GM21825 (cell line): ENCODE measurements around the gene DPH6.
"Not testable (repeated sequence)": the region's sequence is repeated elsewhere in the genome, so short reads cannot be mapped to it uniquely, and the experiment has no call there.

Source experiments
- ATAC-seq: cut with Tn5 transposase; IDR thresholded peaks from one replicate; pipeline ENCODE4 v1.9.1; 2021; ENCODE audit warnings: mild to moderate bottlenecking, moderate library complexity; ENCODE audit not compliant: unreplicated experiment

Gene DPH6

DNA sequence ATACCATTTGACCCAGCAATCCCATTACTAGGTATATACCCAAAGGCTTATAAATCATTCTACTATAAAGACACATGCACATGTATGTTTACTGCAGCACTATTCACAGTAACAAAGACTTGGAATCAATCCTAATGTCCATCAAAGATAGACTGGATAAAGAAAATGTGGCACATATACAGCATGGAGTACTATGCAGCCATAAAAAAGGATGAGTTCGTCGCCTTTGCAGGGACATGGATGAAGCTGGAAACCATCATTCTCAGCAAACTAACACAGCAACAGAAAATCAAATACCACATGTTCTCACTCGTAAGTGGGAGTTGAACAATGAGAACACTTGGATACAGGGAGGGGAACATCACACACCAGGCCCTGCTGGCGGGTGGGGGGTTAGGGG, 104.7 kb downstream of the DPH6 start:
- ATAC-seq = not testable (repeated sequence)

- no peak for ATAC-seq
Observed at GRCh38 chr15:35440265-35440664, 105.7 kb downstream of the DPH6 start.

- ATAC-seq = no peak
Observed at GRCh38 chr15:35439291-35439690, 106.7 kb downstream of the DPH6 start.

GRCh38 chr15:35437157-35437556, 108.8 kb downstream of the DPH6 start:
- no peak for ATAC-seq

GRCh38 chr15:35436422-35436821, 109.5 kb downstream of the DPH6 start:
- ATAC-seq = no peak

DNA sequence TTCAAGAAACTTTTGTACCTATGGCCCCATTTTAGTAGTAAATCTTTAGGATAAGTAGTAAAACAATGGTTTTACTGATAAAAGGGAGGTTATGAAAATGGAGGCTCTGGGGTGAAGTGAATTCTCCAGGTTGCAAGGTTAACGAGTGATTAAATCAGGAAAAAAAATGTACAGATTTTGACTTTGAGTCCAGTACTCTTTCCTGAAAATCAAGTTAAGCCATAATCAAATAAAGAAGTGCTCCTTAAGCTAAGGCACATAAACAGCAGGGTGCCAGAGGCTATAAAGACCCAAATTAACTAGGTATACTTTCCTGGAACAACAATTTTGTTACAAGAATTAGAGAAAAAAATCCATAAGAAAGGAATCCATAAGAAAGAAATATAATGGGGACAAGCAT, 114.7 kb downstream of the DPH6 start:
- ATAC-seq = no peak

DNA sequence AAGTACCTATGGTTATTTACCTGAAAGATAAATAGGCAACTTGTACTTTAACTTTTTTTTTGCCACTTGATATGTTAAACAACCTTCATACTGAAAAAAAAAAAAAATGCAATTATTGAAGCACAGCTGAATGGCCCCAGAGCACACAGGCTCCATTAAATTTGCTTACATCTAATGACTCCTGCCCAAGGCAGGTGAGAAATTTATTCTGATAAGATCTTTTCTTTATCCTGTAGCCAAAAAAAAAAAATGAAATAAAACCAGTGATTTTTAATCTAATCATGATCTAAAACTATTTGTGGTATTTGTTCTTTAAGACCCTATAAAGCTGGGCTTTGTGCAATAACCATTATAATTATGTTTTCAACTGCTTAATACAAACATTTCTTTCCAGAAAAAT, 115.7 kb downstream of the DPH6 start:
- no peak for ATAC-seq

DNA sequence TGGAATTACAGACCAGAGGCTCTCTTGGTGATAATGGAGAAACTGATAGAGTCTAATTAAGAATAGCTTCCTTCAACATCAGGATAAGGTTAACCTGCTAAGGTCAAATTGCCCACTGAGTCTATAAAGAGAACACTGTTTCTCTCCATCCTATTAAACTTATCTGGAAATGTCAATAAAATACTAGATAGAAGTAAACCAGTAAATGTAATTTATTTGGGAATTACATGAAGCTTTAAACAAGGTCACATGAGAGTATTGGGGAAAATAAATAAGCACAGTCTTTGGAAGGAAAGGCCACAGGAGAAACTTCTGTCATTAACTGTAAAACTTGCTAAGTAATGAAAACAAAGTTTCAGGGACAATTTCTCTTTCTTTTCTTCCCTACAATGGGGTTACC, 118.5 kb downstream of the DPH6 start:
- no peak for ATAC-seq

- ATAC-seq = no peak
Observed at GRCh38 chr15:35427091-35427490, 118.9 kb downstream of the DPH6 start.

DNA sequence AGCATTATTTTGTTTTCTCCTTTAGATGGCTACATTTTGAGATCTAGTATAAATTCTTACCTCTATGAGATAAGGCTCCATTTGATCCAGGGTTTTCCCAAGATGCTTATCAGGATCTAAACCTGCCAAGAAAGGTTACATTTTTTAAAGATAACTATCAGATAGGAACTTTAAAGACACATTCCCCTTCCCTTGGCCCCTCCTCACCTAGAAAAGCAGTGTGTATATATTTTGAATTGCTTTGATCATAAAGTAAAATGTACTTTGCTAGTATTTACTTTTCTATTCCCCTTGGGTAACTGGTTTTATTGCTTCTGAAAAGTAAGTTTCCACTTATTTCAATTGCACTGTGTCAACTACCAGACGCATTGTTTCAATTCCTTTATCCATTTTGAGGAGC, 135.2 kb downstream of the DPH6 start:
- ATAC-seq = no peak

GRCh38 chr15:35399901-35400300, 146.1 kb downstream of the DPH6 start:
- no peak for ATAC-seq

DNA sequence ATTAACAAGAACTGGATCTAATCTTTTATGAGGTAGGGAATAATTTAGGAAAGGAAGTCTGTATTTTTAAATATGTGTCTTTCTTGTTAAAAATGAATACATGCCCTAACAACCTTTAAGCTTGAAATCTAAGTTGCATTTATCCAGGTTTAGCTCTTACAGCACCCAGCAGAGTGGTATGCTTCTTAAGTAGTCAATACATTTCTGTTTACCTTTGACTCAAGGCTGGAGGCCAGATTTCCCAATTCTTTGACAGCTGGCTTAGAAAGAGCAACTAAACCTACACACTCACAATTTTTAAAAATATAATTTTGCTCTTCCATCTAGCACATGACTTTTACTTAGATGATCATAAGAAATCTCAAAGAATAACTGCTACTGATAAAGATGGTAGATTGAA, 148.9 kb downstream of the DPH6 start:
- no peak for ATAC-seq

GRCh38 chr15:35394416-35394815, 151.5 kb downstream of the DPH6 start:
- ATAC-seq = no peak

- ATAC-seq = no peak
Observed at GRCh38 chr15:35393398-35393797, 152.6 kb downstream of the DPH6 start.

DNA sequence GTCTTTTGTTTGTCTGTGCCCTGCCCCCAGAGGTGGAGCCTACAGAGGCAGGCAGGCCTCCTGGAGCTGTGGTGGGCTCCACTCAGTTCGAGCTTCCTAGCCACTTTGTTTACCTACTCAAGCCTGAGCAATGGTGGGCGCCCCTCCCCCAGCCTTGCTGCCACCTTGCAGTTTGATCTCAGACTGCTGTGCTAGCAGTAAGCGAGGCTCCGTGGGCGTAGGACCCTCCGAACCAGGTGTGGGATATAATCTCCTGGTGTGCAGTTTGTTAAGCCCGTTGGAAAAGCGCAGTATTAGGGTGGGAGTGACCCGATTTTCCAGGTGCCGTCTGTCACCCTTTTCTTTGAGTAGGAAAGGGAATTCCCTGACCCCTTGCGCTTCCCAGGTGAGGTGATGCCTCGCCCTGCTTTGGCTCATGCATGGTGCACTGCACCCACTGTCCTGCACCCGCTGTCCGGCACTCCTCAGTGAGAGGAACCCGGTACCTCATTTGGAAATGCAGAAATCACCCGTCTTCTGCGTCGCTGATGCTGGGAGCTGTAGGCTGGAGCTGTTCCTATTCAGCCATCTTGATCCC, 154.5 kb downstream of the DPH6 start:
- not testable (repeated sequence) for ATAC-seq

DNA sequence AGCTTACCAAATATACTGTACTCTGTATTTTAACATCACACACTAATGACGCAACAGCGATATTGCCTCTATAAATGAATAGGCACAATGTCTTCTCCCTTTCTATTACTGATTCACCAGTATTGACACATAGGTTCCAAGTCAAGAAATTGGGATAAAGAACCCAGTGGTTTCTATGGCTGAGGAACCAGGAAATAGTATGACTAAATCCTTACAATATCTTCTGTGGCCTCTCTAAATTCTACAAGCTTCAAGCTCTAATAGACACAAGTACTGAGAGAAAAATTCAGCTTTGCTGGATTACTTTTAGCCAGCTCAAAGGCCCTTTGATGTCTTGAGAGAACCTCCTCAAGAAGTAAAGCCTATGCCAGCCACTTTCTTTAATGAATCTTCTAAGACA, 162.5 kb downstream of the DPH6 start:
- no peak for ATAC-seq

DNA sequence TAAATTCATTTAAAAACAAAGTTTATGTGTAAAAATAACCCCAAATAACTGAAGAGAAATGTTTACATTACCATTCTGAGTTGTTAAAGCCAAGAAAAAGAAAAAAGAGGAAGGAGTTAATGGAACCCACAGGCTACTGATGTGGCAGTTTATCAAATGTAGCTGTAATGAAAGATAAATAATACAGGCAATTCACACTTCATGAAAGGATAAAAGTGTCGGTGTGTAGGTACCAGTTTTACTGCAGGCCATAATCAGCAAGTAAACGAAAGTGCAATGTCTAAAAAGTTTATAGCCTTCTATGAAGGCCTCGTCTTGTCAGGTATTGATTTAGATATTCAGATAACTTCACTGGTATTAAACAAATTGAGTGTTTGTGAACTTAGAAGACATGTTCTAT, 164.6 kb downstream of the DPH6 start:
- no peak for ATAC-seq

GRCh38 chr15:35379972-35380371, 166.0 kb downstream of the DPH6 start:
- ATAC-seq = no peak

DNA sequence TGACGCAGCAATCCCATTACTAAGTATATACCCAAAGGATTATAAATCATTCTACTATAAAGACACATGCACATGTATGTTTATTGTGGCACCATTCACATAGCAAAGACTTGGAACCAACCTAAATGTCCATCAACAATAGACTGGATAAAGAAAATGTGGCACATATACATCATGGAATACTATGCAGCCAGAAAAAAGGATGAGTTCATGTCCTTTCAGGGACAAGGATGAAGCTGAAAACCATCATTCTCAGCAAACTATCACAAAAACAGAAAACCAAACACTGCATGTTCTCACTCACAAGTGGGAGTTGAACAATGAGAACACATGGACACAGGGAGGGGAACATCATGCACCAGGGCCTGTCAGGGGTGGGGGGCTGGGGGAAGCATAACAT, 167.5 kb downstream of the DPH6 start:
- ATAC-seq = not testable (repeated sequence)

DNA sequence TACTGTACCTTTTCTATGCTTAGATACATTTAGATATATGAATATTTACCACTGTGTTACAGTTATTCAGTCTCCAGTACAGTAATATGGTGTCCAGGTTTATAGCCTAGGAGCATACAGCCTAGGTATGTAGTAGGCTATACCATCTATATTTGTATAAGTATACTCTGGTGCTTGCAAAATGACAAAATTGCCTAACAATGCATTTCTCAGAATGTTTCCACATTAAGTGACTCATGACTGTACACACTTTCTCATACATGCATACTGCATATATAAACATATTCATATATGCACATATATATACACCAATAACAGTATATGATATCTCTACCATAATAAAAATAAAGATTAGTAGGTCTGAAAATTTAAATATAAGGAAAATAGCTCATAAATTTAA, 169.3 kb downstream of the DPH6 start:
- ATAC-seq = no peak

DNA sequence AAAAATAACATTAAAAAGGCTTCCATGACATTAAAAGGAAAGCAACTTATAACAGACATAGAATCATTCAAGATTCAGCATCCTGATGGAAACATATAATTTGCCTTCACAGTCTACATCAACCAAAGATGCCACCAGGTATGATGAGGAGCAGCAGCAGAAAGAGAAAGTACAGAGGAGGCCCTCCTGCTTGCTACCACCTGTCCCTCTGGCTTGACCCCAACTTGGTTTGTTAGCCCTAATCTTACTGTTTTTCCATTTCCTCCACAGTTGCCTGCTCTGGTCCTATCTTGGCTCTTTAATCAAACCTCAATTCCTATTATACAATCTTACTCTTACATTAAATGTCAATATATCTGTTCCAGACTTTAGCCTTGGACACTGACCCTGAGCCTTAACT, 171.3 kb downstream of the DPH6 start:
- no peak for ATAC-seq

GRCh38 chr15:35362195-35362829, 183.7 kb downstream of the DPH6 start:
- no peak for ATAC-seq

GRCh38 chr15:35358824-35359223, 187.1 kb downstream of the DPH6 start:
- no peak for ATAC-seq
